Activated CD8-positive, alpha-beta memory T cell treated with anti-CD3 and anti-CD28 coated beads, Interleukin-2, amount 10 ng/mL, durations not matched to agents 7 days and 5 days (primary cell): Measurements from ENCODE around the gene ETS1. TPM values are rescaled to one million over a fixed set of nuclear protein-coding genes. Genes with fewer than 3 reads are reported as not detected.

ENCODE experiments used
- ATAC-seq: fragments of 150-1000 bp; cut with Tn5 transposase; one replicate; pipeline ENCODE4 v1.10.0; 2021; ENCODE audit warnings: moderate library complexity
- CTCF ChIA-PET: fragments of 350-600 bp; sonication (Branson Sonifier 250); formaldehyde crosslinking; loops from one replicate; lab custom pipeline; 2021; ENCODE audit warnings: antibody characterized with exemption; lab: Charles Lee
- DNase-seq: peaks from one replicate; pipeline ENCODE4 v3.0.0-alpha.2; 2020
- H3K27ac Mint-ChIP-seq: one replicate; pipeline ENCODE4 v1.8.0; 2021; ENCODE audit warnings: mild to moderate bottlenecking, mixed read lengths
- H3K27me3 Mint-ChIP-seq: one replicate; pipeline ENCODE4 v1.8.0; 2021; ENCODE audit warnings: mixed read lengths
- H3K36me3 Mint-ChIP-seq: one replicate; pipeline ENCODE4 v1.8.0; 2021; ENCODE audit warnings: mild to moderate bottlenecking, mixed read lengths
- H3K4me1 Mint-ChIP-seq: one replicate; pipeline ENCODE4 v1.8.0; 2021; ENCODE audit warnings: mixed read lengths
- H3K4me3 Mint-ChIP-seq: one replicate; pipeline ENCODE4 v1.8.0; 2021; ENCODE audit warnings: mild to moderate bottlenecking, moderate library complexity, mixed read lengths
- H3K9me3 Mint-ChIP-seq: one replicate; pipeline ENCODE4 v1.8.0; 2022; ENCODE audit warnings: low read depth, mixed read lengths
- total RNA-seq, 2 experiments: library from RNA; stranded (reverse); gene quantifications; one replicate each; pipeline ENCODE4 v1.2.3, GENCODE V29; 2021

The ETS1 gene
- total RNA-seq, 2 experiments from 2014 or later, result 408 to 671 TPM

DNA sequence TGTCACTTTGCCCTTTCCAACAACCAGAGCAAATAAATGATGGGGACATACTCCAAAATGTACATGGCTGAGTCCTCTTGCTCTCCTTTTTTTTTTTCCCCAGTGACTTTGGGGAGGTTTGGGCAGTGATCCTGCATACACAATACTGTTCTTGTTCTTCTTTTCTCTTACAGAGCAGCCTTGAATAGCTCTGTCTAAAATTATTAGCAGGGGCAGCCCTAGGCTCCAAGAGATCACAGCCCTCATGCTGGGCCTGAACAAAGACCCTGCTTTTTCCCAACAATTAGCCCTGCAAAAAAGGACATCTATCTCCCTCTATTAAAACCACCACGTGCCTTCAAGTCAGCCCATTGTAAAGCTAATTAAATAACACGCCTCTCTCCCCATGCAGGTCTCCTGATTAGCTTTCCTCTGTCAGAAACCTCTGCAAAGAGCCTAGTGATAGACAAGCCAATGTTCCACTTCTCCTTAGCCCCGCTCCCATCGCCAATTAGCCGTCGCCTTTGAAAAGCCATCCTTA, 54.7 kb downstream of the ETS1 start:
- CTCF ChIA-PET, result interaction anchor here (0.7 to 1.4 kb wide), 3 partner anchors 10 to 244 kb away, joined by 3 to 6 read pairs (median 3); no protein-coding TSS in a partner anchor
- H3K36me3 Mint-ChIP-seq, result peaks cover 23% of the 10 kb centered on the region
- ATAC-seq, result no peak
- no peak overlapping the region for H3K27ac Mint-ChIP-seq
- H3K9me3 Mint-ChIP-seq, result no peaks in the 10 kb centered on the region
- H3K4me1 Mint-ChIP-seq, result peaks cover 15% of the 10 kb centered on the region
- DNase-seq, result no peak
- no peaks in the 10 kb centered on the region for H3K27me3 Mint-ChIP-seq
- H3K4me3 Mint-ChIP-seq, result no peak overlapping the region

GRCh38 chr11:128532016-128532571, 55.3 kb downstream of the ETS1 start:
- no peak for ATAC-seq
- Mint-ChIP-seq H3K36me3 (peaks cover 23% of the 10 kb centered on the region), H3K27me3 (no peaks in the 10 kb centered on the region), H3K27ac (no peak overlapping the region), H3K4me3 (no peak overlapping the region), H3K4me1 (peaks cover 21% of the 10 kb centered on the region), H3K9me3 (no peaks in the 10 kb centered on the region)
- CTCF ChIA-PET, result interaction anchor here (0.7 to 1.4 kb wide), 3 partner anchors 11 to 244 kb away, joined by 3 to 6 read pairs (median 3); no protein-coding TSS in a partner anchor
- DNase-seq, result no peak

- CTCF ChIA-PET, result interaction anchor here (1.4 kb wide), 1 partner anchor 11 kb away, joined by 6 read pairs; no protein-coding TSS in a partner anchor
- no peak for DNase-seq
- no peaks in the 10 kb centered on the region for H3K9me3 Mint-ChIP-seq
- H3K27me3 Mint-ChIP-seq, result no peaks in the 10 kb centered on the region
- ATAC-seq, result no peak
- H3K4me3 Mint-ChIP-seq, result no peak overlapping the region
- no peak overlapping the region for H3K27ac Mint-ChIP-seq
- H3K36me3 Mint-ChIP-seq, result peaks cover 23% of the 10 kb centered on the region
- peaks cover 26% of the 10 kb centered on the region for H3K4me1 Mint-ChIP-seq
These were observed 55.8 kb downstream of the ETS1 start for GRCh38 chr11:128531588-128531987.

DNA sequence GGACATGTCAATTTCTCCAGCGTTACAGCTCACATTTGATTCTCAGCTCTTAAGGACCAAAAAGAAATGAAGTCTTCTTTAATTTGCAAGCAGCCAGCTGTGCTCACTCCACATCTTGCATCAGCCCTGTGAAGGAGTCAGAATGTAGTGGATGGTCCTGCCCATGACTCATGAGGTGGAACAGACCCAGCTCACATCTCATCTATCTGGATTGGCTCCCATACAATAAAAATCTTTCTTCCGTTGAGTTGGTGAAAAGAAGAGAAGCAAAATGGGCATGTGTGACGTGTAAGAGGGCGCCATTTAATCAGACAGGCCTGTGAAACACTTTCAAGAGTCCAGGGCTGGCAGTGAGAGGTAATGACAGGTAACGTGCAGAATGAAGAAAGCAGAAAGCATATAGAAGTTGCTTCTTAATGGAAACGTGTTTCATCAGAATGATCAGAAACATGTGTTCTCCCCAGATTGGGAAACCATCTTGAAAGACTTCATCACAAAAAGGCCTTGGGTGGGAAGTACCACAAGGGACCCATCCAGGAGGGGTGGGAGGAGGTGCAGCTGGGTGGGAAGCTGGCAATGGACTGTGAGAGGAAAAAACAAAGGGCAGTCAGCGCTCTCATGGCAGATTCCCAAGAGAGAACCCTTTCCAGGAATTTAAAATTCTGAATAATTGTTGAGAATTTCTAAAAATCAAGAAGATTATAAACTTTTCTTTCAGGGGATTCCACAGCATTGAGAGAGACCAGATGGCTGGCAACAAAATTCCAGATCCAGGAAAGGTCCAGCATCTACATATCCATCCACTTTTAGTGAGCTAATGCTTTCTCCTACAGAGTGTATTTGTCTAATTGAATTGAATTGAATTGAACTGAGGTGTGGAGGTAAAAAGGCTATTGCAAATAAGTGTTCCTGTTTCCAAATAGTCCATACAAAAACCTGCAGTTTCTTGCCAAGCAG, 57.0 kb downstream of the ETS1 start:
- Mint-ChIP-seq H3K9me3 (no peaks in the 10 kb centered on the region), H3K27me3 (no peaks in the 10 kb centered on the region), H3K4me3 (no peak overlapping the region), H3K27ac (no peak overlapping the region), H3K4me1 (peaks cover 37% of the 10 kb centered on the region), H3K36me3 (peaks cover 20% of the 10 kb centered on the region)
- CTCF ChIA-PET, result interaction anchor here (1.3 to 1.4 kb wide), 2 partner anchors 25 to 101 kb away, joined by 3 to 4 read pairs; no protein-coding TSS in a partner anchor
- ATAC-seq (no peak), DNase-seq (no peak)

GRCh38 chr11:128528294-128528693, 59.1 kb downstream of the ETS1 start:
- no peaks in the 10 kb centered on the region for H3K27me3 Mint-ChIP-seq
- peaks cover 8% of the 10 kb centered on the region for H3K36me3 Mint-ChIP-seq
- no peak for ATAC-seq
- no peaks in the 10 kb centered on the region for H3K9me3 Mint-ChIP-seq
- peak overlapping the region; percentile 99 for H3K27ac Mint-ChIP-seq
- DNase-seq, result no peak
- CTCF ChIA-PET, result interaction anchor here (0.7 to 1.3 kb wide), 3 partner anchors 11 to 371 kb away, joined by 3 read pairs; no protein-coding TSS in a partner anchor
- peaks cover 55% of the 10 kb centered on the region for H3K4me1 Mint-ChIP-seq
- H3K4me3 Mint-ChIP-seq, result no peak overlapping the region

GRCh38 chr11:128527046-128527445, 60.3 kb downstream of the ETS1 start:
- ATAC-seq, result no peak
- CTCF ChIA-PET, result interaction anchor here (1.0 to 3.2 kb wide), 5 partner anchors 17 to 304 kb away, joined by 3 to 25 read pairs (median 13); no protein-coding TSS in a partner anchor

GRCh38 chr11:128525411-128526243, 61.7 kb downstream of the ETS1 start:
- peak overlapping the region; percentile 63 for H3K4me3 Mint-ChIP-seq
- H3K27me3 Mint-ChIP-seq, result no peaks in the 10 kb centered on the region
- no peaks in the 10 kb centered on the region for H3K9me3 Mint-ChIP-seq
- peak overlapping the region; percentile 99 for H3K27ac Mint-ChIP-seq
- CTCF ChIA-PET, result interaction anchor here (0.7 to 3.2 kb wide), 19 partner anchors 11 to 306 kb away, joined by 3 to 25 read pairs (median 4); no protein-coding TSS in a partner anchor
- H3K4me1 Mint-ChIP-seq, result peaks cover 60% of the 10 kb centered on the region
- ATAC-seq (peak; percentile 40), DNase-seq (peak; percentile 71)
- peaks cover 23% of the 10 kb centered on the region for H3K36me3 Mint-ChIP-seq

More at GRCh38 chr11:128527046-128527445, 60.3 kb downstream of the ETS1 start:
- Mint-ChIP-seq H3K9me3 (no peaks in the 10 kb centered on the region), H3K4me1 (peaks cover 60% of the 10 kb centered on the region), H3K27ac (peak overlapping the region; percentile 99), H3K27me3 (no peaks in the 10 kb centered on the region), H3K36me3 (peaks cover 11% of the 10 kb centered on the region), H3K4me3 (no peak overlapping the region)
- no peak for DNase-seq

- no peaks in the 10 kb centered on the region for H3K9me3 Mint-ChIP-seq
- ATAC-seq (no peak), DNase-seq (no peak)
- peak overlapping the region; percentile 99 for H3K27ac Mint-ChIP-seq
- H3K27me3 Mint-ChIP-seq, result no peaks in the 10 kb centered on the region
- H3K4me3 Mint-ChIP-seq, result peak overlapping the region; percentile 99
- peaks cover 57% of the 10 kb centered on the region for H3K4me1 Mint-ChIP-seq
- CTCF ChIA-PET, result interaction anchor here (0.9 to 3.2 kb wide), 8 partner anchors 9 to 234 kb away, joined by 3 to 25 read pairs (median 8); no protein-coding TSS in a partner anchor
- H3K36me3 Mint-ChIP-seq, result peaks cover 32% of the 10 kb centered on the region
These were observed 63.2 kb downstream of the ETS1 start for GRCh38 chr11:128524172-128524571.

DNA sequence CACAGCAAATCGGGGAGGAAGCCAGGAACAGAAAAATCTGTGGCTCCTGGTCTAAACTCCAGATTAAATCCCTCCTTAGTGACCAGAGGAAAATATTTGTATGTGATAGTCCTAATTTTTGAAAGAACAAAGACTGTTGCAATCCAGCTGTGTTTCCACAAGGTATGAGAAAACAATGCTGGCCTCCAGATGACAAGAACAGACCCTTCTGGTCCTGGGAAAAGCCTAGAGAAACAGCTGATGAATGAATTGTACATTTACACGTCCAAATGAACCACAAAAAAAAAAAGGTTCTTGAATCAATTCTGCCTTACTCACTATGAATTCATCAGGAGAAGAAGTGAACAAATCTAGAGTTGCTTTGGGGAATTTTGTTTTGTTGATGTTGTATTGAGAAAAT, 63.7 kb downstream of the ETS1 start:
- Mint-ChIP-seq H3K9me3 (no peaks in the 10 kb centered on the region), H3K4me3 (peak overlapping the region; percentile 99), H3K27ac (peak overlapping the region; percentile 99), H3K4me1 (peaks cover 54% of the 10 kb centered on the region), H3K27me3 (no peaks in the 10 kb centered on the region), H3K36me3 (peaks cover 37% of the 10 kb centered on the region)
- CTCF ChIA-PET, result interaction anchor here (0.9 to 1.7 kb wide), 12 partner anchors 8 to 307 kb away, joined by 3 to 8 read pairs (median 4); no protein-coding TSS in a partner anchor
- no peak for DNase-seq
- no peak for ATAC-seq

- DNase-seq (peak; percentile 80), ATAC-seq (no peak)
- Mint-ChIP-seq H3K36me3 (peaks cover 43% of the 10 kb centered on the region), H3K4me3 (peak overlapping the region; percentile 99), H3K27ac (peak overlapping the region; percentile 99), H3K4me1 (peaks cover 48% of the 10 kb centered on the region), H3K9me3 (no peaks in the 10 kb centered on the region), H3K27me3 (no peaks in the 10 kb centered on the region)
- CTCF ChIA-PET, result interaction anchor here (0.7 to 1.7 kb wide), 13 partner anchors 8 to 308 kb away, joined by 3 to 8 read pairs (median 4); no protein-coding TSS in a partner anchor
These were observed 64.3 kb downstream of the ETS1 start for GRCh38 chr11:128522943-128523518.

- Mint-ChIP-seq H3K27ac (peak overlapping the region; percentile 99), H3K27me3 (no peaks in the 10 kb centered on the region), H3K9me3 (no peaks in the 10 kb centered on the region), H3K36me3 (peaks cover 48% of the 10 kb centered on the region), H3K4me1 (peaks cover 41% of the 10 kb centered on the region), H3K4me3 (peak overlapping the region; percentile 99)
- CTCF ChIA-PET, result interaction anchor here (0.7 to 8.7 kb wide), 16 partner anchors 10 to 308 kb away, joined by 3 to 108 read pairs (median 4); no protein-coding TSS in a partner anchor
- peak; percentile 79 for ATAC-seq
- DNase-seq, result peak; percentile 95
These were observed 65.1 kb downstream of the ETS1 start for GRCh38 chr11:128522055-128522942.
